ENCODE data around the gene KCNG2.
"Not testable (repeated sequence)": the region's sequence is repeated elsewhere in the genome, so short reads cannot be mapped to it uniquely, and the experiment has no call there.

KCNG2 gene

DNA sequence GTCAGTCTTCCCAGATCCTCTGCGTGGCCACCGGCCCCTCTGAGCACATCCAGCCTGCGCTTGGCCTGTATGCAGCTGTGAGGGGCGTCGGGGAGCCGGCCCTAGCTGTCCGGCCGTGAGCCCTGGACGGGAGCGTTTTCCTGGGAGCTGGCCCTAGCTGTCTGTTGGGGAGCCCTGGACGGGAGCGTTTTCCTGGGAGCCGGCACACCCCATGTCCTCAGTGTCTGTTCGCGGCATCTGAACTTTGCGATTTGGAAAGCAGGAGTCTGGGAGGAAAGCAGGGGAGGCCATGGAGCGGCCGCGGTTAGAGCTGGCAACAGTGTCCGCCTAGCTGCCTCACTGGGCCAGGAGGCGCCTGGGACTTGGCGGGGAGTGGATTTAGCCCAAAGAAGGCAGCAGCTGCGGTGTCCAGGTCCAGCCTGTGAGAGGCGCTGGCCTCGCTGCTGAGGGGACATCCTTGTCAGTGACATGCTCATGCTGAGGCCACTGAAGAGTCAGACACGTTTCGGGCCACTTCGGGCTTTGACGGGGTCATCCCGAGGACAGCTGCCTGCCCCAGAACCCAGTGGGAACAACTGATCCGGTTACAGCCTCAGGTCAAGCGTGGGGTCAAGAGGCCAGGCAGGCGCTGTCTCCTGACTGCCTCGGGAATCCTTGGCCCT is 75.8 kb downstream of the KCNG2 start:
- ATAC-seq (replicated peaks; ENCODE audit: extremely low read depth, poor library complexity, severe bottlenecking) (no peak), DNase-seq (ENCODE audit: low spot score in 2 of 2) (no peak)
- no peaks in the 10 kb centered on the region for H3K36me3 Mint-ChIP-seq (ENCODE audit: insufficient read depth)
- H3K4me1 Mint-ChIP-seq: no peaks in the 10 kb centered on the region
- H3K27me3 Mint-ChIP-seq: no peaks in the 10 kb centered on the region
- no peaks in the 10 kb centered on the region for H3K9me3 Mint-ChIP-seq
- H3K4me3 Mint-ChIP-seq: no peak overlapping the region
- H3K27ac Mint-ChIP-seq (ENCODE audit: low read depth): no peak overlapping the region

DNA sequence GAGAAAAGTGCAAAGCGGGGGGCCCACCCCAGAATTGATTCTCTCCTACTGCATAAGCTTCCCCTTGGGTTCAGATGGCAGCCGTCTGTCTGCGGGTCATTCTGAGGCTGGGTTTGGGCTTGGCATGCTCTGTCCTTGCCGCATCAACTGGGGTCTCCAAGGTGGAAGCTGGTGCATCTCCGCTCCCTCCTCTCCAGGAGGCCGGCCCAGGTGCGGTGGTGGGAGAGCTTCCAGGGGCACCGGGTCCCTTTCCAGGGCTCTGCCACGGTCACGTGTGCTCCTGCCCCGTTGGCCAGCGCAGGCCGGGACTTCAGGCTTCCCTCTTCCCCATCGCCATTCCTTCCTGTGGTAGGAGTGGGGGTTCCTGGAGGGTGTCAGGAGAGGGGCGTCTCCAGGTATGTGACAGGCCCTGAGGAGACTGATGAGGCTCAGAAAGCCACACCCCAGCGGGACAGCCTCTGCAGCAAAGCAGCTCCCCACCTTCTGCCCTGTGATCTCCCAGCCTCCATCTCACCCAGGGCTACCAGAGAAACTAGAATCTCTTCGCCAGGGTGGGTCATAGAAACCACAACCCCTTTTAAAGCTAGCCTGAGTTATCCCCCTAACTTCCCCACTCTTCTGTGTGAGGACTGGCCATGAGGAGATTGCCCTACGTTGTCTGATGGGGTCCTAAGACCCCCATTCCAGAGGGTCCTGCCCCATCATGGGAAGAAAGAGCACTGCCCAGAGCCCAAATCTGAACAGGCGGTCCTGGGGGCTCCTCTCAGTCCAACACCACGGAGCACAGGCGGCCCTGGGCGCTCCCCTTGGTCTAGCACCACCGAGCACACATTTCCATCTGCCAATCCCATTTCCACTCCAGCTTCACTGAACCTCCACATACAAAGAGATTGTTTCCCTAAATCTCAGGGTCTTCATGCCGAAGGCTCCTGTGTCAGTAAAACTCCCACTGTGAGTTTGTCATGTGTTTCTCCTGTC is 77.1 kb downstream of the KCNG2 start:
- DNase-seq (ENCODE audit: low spot score in 2 of 2) (no peak), ATAC-seq (replicated peaks; ENCODE audit: extremely low read depth, poor library complexity, severe bottlenecking) (no peak)
- no peak overlapping the region for H3K4me3 Mint-ChIP-seq
- H3K36me3 Mint-ChIP-seq (ENCODE audit: insufficient read depth): no peaks in the 10 kb centered on the region
- H3K4me1 Mint-ChIP-seq: no peaks in the 10 kb centered on the region
- H3K27ac Mint-ChIP-seq (ENCODE audit: low read depth): no peak overlapping the region
- no peaks in the 10 kb centered on the region for H3K27me3 Mint-ChIP-seq
- no peaks in the 10 kb centered on the region for H3K9me3 Mint-ChIP-seq

DNA sequence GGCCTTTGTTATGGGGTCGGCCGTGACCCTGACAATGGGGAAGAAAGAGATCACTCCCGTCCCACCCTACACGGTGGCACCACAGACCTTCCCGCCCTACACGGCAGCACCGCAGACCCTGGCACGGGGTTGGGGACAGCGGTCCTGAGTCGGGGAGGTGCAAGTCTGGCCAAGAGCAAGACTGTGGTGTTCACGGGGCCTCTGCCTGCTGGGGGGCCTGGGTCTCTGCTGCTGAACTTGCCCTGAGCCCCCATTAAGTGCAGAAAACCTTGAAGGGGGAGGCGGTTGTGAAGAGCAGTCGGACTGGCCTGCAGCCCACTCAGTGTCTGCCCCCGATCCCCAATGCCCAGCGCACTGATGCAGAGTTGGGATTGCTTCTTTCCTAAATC is 77.8 kb downstream of the KCNG2 start:
- H3K27ac Mint-ChIP-seq (ENCODE audit: low read depth): no peak overlapping the region
- H3K9me3 Mint-ChIP-seq: no peaks in the 10 kb centered on the region
- no peaks in the 10 kb centered on the region for H3K27me3 Mint-ChIP-seq
- H3K4me1 Mint-ChIP-seq: no peaks in the 10 kb centered on the region
- DNase-seq (ENCODE audit: low spot score in 2 of 2) (no peak), ATAC-seq (replicated peaks; ENCODE audit: extremely low read depth, poor library complexity, severe bottlenecking) (no peak)
- H3K36me3 Mint-ChIP-seq (ENCODE audit: insufficient read depth): no peaks in the 10 kb centered on the region
- no peak overlapping the region for H3K4me3 Mint-ChIP-seq

DNA sequence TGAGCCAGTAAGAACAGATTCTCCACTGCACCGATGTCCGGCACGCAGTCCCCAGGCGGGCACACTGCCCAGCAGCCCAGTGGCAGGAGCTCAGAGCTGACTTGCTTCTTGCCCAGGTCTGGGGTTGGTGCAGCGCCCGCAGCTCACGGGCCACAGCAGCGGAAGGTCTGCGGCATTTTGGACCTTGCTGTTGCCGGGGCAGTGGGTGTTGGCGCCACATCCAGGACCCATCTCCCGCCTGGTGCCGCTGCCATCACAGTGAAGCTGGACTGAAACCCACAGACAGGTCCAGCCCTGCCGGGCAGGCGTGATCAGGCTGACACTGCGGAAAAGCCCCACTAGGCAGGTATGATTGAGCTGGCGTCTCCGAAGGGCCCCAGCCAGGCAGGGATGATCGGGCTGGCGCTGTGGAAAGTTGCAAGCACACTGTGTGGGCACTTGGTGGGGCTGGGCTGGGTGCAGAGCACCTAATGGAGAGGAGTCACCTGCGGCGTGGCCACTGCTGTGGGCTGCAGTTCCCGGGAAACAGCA is 78.3 kb downstream of the KCNG2 start:
- DNase-seq (ENCODE audit: low spot score in 2 of 2): no peak
- Mint-ChIP-seq H3K4me3 (no peak overlapping the region), H3K36me3 (ENCODE audit: insufficient read depth) (no peaks in the 10 kb centered on the region), H3K9me3 (no peaks in the 10 kb centered on the region), H3K27ac (ENCODE audit: low read depth) (no peak overlapping the region), H3K27me3 (no peaks in the 10 kb centered on the region), H3K4me1 (no peaks in the 10 kb centered on the region)
- no peak for ATAC-seq (replicated peaks; ENCODE audit: extremely low read depth, poor library complexity, severe bottlenecking)

DNA sequence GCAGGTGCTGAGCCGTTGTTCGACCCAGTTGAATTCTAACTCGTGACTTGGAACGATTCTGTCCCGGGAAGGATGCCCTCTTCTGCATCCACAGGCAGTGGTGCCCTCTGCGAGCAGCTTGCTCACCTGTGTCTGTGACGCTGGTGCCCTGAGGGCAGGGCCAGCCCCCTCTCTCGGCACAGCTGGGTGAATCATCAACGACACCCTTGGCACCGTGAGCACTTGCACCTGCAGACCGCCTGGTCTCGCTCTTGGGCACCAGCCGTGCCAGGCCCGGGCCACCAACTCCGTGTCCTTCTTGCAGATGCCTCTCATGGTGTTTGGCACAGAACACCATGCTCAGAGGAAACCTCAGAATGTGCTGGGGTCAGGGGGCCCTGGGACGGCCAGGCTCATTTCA is 78.8 kb downstream of the KCNG2 start:
- H3K27ac Mint-ChIP-seq (ENCODE audit: low read depth): no peak overlapping the region
- H3K27me3 Mint-ChIP-seq: no peaks in the 10 kb centered on the region
- DNase-seq (ENCODE audit: low spot score in 2 of 2) (no peak), ATAC-seq (replicated peaks; ENCODE audit: extremely low read depth, poor library complexity, severe bottlenecking) (no peak)
- no peaks in the 10 kb centered on the region for H3K4me1 Mint-ChIP-seq
- H3K9me3 Mint-ChIP-seq: no peaks in the 10 kb centered on the region
- no peak overlapping the region for H3K4me3 Mint-ChIP-seq
- H3K36me3 Mint-ChIP-seq (ENCODE audit: insufficient read depth): no peaks in the 10 kb centered on the region

DNA sequence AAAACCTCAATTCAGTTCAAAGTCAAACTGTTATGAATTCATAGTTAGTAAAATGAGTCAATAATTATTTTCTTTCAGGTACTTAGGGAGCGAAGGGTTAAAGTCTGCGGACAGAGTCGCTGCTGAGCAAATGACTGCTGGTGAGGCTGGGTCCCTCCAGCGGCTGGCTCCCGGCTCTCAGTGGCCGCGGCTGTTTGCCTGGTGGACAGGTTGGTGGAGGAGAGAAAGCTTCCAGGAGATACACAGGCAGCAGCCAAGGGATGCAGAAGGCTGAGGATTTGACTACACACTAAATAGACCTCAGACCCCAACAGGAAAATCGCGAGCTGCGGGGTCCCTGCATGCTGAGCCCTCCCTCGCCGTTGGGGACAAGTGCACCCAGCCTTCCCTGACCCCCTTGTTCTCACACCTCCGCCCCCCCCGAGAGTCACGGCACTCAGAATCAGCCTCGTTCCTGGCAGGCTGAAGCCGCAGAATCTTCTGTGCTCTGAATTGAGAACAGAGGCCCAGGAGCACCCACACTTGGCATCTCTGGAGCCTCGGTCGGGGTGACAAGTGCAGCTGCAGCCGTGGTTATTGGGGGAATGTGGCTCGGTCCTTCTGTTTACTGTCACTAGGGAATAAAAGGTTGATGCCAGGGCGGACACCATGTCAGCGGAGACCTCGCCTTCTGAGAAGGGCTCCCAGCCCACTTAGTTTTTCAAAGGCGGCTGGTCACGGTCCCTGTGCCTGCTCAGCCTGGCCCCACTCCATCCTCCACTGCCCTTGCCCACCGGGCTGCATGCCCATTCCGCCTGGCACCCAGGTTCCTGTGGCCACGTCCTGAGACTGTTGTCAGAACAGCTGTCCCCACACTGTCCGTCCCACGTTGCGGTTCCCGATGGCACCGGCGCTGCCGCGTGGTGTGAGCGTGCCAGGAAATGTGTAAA is 79.7 kb downstream of the KCNG2 start:
- Mint-ChIP-seq H3K36me3 (ENCODE audit: insufficient read depth) (no peaks in the 10 kb centered on the region), H3K27ac (ENCODE audit: low read depth) (no peak overlapping the region), H3K27me3 (no peaks in the 10 kb centered on the region), H3K9me3 (no peaks in the 10 kb centered on the region), H3K4me1 (no peaks in the 10 kb centered on the region), H3K4me3 (no peak overlapping the region)
- DNase-seq (ENCODE audit: low spot score in 2 of 2): no peak
- ATAC-seq (replicated peaks; ENCODE audit: extremely low read depth, poor library complexity, severe bottlenecking): no peak

DNA sequence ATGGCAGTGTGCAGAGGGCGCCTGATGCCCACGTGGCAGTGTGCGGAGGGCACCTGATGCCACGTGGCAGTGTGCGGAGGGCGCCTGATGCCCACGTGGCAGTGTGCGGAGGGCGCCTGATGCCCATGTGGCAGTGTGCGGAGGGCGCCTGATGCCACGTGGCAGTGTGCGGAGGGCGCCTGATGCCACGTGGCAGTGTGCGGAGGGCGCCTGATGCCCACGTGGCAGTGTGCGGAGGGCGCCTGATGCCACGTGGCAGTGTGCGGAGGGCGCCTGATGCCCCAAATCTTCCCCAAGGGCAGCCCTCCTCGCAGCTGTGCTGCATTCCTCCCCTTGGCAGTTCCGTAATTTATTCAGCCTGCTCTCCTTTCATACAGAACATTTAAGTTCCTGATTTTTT is 80.5 kb downstream of the KCNG2 start:
- H3K27ac Mint-ChIP-seq (ENCODE audit: low read depth); H3K9me3 Mint-ChIP-seq; ATAC-seq (replicated peaks; ENCODE audit: extremely low read depth, poor library complexity, severe bottlenecking); H3K4me1 Mint-ChIP-seq; H3K36me3 Mint-ChIP-seq (ENCODE audit: insufficient read depth); H3K27me3 Mint-ChIP-seq; H3K4me3 Mint-ChIP-seq; DNase-seq (ENCODE audit: low spot score in 2 of 2): not testable (repeated sequence)

DNA sequence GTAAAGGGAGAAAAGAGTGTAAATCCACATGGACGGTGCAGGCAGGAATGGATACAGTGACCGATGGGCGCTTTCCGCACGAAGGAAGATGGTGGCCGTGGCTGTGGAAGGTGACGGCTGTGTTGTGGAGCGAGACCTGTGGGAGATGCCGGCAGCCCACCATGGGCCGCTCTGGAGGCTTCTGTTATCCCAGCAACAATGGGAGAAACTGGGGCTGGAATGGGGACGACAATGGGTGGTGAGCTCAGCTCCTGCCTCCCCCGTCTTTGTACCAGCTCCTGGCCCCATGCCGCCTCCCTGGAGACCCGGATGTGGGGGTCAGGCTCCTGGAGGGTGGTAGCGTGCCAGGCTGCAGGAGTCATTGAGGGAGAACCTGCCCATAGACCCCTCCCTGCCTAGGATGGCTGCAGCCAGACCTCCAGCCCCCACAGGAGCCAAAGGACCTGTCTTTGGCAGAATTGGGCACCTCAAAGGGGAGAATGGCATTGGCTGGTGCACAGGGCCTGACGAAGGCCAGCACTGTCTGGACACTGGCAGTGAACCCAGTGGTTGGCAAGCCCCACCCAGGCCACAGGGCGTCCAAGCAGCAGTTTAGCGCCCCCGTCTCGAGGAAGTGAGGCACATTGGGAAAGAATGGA is 81.1 kb downstream of the KCNG2 start:
- H3K9me3 Mint-ChIP-seq: no peaks in the 10 kb centered on the region
- no peaks in the 10 kb centered on the region for H3K27me3 Mint-ChIP-seq
- no peak for DNase-seq (ENCODE audit: low spot score in 2 of 2)
- ATAC-seq (replicated peaks; ENCODE audit: extremely low read depth, poor library complexity, severe bottlenecking): no peak
- H3K27ac Mint-ChIP-seq (ENCODE audit: low read depth): no peak overlapping the region
- no peaks in the 10 kb centered on the region for H3K36me3 Mint-ChIP-seq (ENCODE audit: insufficient read depth)
- no peaks in the 10 kb centered on the region for H3K4me1 Mint-ChIP-seq
- no peak overlapping the region for H3K4me3 Mint-ChIP-seq

DNA sequence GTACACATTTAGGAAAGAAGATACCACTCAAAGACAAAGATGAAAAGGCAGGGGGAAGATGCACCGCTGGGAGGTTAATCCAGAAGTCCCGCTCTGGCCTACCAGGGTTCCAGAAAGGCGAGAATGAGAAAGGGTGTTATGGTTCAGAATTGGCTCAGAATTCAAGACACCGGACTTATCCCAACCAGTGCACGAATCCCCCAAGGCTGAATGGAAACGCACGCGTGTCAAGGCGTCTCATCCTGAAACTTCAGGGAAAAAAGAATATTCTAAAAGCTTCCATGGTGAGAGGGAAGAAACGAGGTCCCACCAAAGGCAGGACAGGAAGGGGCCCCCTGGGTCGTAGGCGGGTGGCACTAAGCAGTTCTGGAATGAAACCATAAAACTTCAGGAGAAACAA is 81.8 kb downstream of the KCNG2 start:
- H3K9me3 Mint-ChIP-seq: no peaks in the 10 kb centered on the region
- H3K4me3 Mint-ChIP-seq: no peak overlapping the region
- ATAC-seq (replicated peaks; ENCODE audit: extremely low read depth, poor library complexity, severe bottlenecking) (no peak), DNase-seq (ENCODE audit: low spot score in 2 of 2) (no peak)
- no peak overlapping the region for H3K27ac Mint-ChIP-seq (ENCODE audit: low read depth)
- H3K4me1 Mint-ChIP-seq: no peaks in the 10 kb centered on the region
- H3K36me3 Mint-ChIP-seq (ENCODE audit: insufficient read depth): no peaks in the 10 kb centered on the region
- H3K27me3 Mint-ChIP-seq: no peaks in the 10 kb centered on the region

DNA sequence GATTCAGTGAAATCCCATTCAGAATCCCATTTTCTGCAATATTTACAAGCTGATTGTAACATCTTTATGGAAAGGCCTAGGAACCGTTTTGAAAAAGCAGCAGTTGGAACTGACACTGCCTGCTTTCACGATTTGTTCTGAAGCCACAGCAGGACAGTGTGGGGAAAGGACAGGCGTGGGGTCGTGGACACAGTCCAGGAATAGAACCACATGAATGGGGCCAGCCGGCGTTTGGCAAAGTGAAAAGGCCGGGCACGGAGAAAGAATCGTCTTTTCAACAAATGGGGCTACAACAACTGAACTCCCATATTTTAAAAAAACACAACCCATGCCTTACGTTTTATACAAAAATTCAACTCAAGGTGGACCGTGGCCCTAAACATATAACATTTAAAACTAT is 84.0 kb downstream of the KCNG2 start:
- Mint-ChIP-seq H3K9me3 (no peaks in the 10 kb centered on the region), H3K27ac (ENCODE audit: low read depth) (no peak overlapping the region), H3K4me3 (no peak overlapping the region), H3K27me3 (no peaks in the 10 kb centered on the region), H3K4me1 (no peaks in the 10 kb centered on the region), H3K36me3 (ENCODE audit: insufficient read depth) (no peaks in the 10 kb centered on the region)
- DNase-seq (ENCODE audit: low spot score in 2 of 2) (no peak), ATAC-seq (replicated peaks; ENCODE audit: extremely low read depth, poor library complexity, severe bottlenecking) (no peak)

DNA sequence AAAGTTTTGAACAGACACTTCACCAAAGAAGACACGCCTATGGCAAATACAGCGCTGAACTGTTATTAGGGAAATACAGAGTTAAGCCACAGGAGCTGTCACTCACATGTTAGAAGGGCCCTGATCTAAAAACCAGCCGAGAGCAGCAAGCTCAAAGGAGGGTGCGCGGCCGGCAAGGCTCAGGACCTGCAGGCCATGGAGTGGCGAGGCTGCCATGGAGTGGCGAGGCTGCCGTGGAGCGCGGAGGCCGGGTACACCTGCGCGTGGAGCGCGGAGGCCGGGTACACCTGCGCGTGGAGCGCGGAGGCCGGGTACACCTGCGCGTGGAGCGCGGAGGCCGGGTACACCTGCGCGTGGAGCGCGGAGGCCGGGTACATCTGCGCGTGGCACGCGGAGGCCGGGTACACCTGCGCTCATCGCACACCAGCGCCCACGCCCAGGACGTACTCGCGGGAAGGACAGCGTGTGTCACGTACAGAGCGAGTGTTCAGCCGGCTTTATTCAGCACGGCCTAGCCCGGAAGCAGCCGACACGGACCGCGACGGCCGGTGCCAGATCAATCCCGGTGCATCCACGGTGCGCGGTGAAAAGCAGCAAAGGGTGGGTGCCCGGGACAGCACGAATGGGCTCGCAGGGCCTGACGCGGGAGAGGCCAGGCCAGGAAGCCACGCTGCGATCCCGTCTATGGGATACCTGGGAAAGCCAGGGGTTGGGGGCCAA is 84.9 kb downstream of the KCNG2 start:
- Mint-ChIP-seq H3K36me3 (ENCODE audit: insufficient read depth) (no peaks in the 10 kb centered on the region), H3K4me3 (no peak overlapping the region), H3K27ac (ENCODE audit: low read depth) (no peak overlapping the region), H3K27me3 (no peaks in the 10 kb centered on the region), H3K4me1 (no peaks in the 10 kb centered on the region), H3K9me3 (no peaks in the 10 kb centered on the region)
- ATAC-seq (replicated peaks; ENCODE audit: extremely low read depth, poor library complexity, severe bottlenecking): no peak
- DNase-seq (ENCODE audit: low spot score in 2 of 2): no peak
